ENCODE results near the gene CD80.

Gene CD80

GRCh38 chr3:119492128-119492527 lies 67.3 kb downstream of the CD80 start:
- DNase-seq (ENCODE audit: low read depth), result no peak

GRCh38 chr3:119490153-119490552 lies 69.3 kb downstream of the CD80 start:
- H3K4me3 ChIP-seq (ENCODE audit: low read depth, low read length), result no peak overlapping the region
- DNase-seq (ENCODE audit: low read depth), result no peak
- TF ChIP-seq CTCF (IDR thresholded peaks at IDR 0.05; ENCODE audit: insufficient read depth, low read depth, low read length, missing control alignments), result no peak

More at GRCh38 chr3:119492128-119492527, 67.3 kb downstream of the CD80 start:
- H3K4me3 ChIP-seq (ENCODE audit: low read depth, low read length), result no peak overlapping the region
- TF ChIP-seq CTCF (IDR thresholded peaks at IDR 0.05; ENCODE audit: insufficient read depth, low read depth, low read length, missing control alignments), result no peak

- no peak for TF ChIP-seq CTCF (IDR thresholded peaks at IDR 0.05; ENCODE audit: insufficient read depth, low read depth, low read length, missing control alignments)
- H3K4me3 ChIP-seq (ENCODE audit: low read depth, low read length), result no peak overlapping the region
- DNase-seq (ENCODE audit: low read depth), result no peak
These were observed 73.9 kb downstream of the CD80 start for GRCh38 chr3:119485563-119485962.

DNA sequence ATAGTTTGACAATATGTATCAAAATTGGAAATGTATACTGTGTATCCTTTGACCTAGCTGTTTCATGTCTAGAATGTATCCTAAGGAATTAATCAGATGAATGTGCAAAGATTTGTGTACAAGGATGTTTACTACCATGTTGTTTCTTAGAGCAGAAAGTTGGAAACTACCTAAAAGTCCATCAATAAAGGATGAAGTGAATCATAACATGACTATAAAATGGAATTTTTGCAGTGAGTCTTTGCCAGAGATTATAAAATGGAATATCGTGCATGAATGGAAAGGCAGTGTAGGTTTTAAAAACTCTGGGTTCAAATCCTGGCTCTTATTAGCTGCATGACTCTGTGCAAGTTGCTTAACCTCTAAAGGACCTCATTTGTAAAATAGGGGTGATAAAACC lies 76.3 kb downstream of the CD80 start:
- H3K4me3 ChIP-seq (ENCODE audit: low read depth, low read length), result no peak overlapping the region
- DNase-seq (ENCODE audit: low read depth), result no peak
- TF ChIP-seq CTCF (IDR thresholded peaks at IDR 0.05; ENCODE audit: insufficient read depth, low read depth, low read length, missing control alignments), result no peak

DNA sequence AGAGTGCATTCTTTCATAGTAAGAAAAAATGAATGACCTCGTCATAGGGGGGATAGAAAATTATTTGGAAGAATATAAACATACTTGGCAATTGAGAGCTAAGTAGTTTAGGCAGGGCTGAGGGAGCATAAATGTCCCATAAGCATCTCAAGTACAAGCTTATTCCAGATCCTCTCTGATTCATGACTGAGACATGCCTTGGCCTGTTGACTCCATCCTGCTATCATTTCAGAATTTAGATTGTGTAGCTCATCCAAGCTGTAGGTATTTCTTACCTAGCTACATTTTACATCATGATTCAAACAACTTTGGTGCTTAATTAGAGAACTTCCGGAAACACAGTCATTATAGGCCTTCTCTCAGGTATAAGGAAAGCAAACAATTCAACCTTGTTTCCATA lies 78.3 kb downstream of the CD80 start:
- no peak overlapping the region for H3K4me3 ChIP-seq (ENCODE audit: low read depth, low read length)
- no peak for DNase-seq (ENCODE audit: low read depth)
- no peak for TF ChIP-seq CTCF (IDR thresholded peaks at IDR 0.05; ENCODE audit: insufficient read depth, low read depth, low read length, missing control alignments)
